Progenitor cell of endocrine pancreas (in vitro differentiated cells): ENCODE results near the gene PADI3. TPM values are rescaled to one million over a fixed set of nuclear protein-coding genes. Genes with fewer than 3 reads are reported as not detected.

Experiments used
- DNase-seq: peaks from one replicate; pipeline ENCODE4 v3.0.0; 2021; ENCODE audit warnings: low spot score; ENCODE audit not compliant: unreplicated experiment
- H3K27ac Mint-ChIP-seq: 2 replicates; pipeline ENCODE4 v1.8.0; 2021; ENCODE audit warnings: mild to moderate bottlenecking, moderate library complexity, mixed read lengths
- H3K27me3 Mint-ChIP-seq: 2 replicates; pipeline ENCODE4 v1.8.0; 2021; ENCODE audit warnings: mixed read lengths
- H3K36me3 Mint-ChIP-seq: 2 replicates; pipeline ENCODE4 v1.8.0; 2022; ENCODE audit warnings: mixed read lengths; ENCODE audit not compliant: insufficient read depth
- H3K4me1 Mint-ChIP-seq: 2 replicates; pipeline ENCODE4 v1.8.0; 2021; ENCODE audit warnings: low read depth, mixed read lengths
- H3K4me3 Mint-ChIP-seq: 2 replicates; pipeline ENCODE4 v1.8.0; 2021; ENCODE audit warnings: low read depth, mild to moderate bottlenecking, moderate library complexity, mixed read lengths
- H3K9me3 Mint-ChIP-seq: 2 replicates; pipeline ENCODE4 v1.8.0; 2021; ENCODE audit warnings: low read depth, mixed read lengths
- CTCF ChIP-seq: fragments of 200-600 bp; sonication (generic); IDR thresholded peaks from one replicate; pipeline ENCODE4 v1.5.0; 2021; ENCODE audit warnings: antibody characterized with exemption, mild to moderate bottlenecking; ENCODE audit not compliant: unreplicated experiment
- total RNA-seq: library from RNA; stranded (reverse); gene quantifications from 2 replicates; pipeline ENCODE4 v1.2.1, GENCODE V29; 2021

The PADI3 gene
- total RNA-seq, 1 donor from 2014 or later, result not detected

GRCh38 chr1:17282836-17283235 is 33.9 kb downstream of the PADI3 start:
- H3K27me3 Mint-ChIP-seq, result peaks cover 15% of the 10 kb centered on the region

DNA sequence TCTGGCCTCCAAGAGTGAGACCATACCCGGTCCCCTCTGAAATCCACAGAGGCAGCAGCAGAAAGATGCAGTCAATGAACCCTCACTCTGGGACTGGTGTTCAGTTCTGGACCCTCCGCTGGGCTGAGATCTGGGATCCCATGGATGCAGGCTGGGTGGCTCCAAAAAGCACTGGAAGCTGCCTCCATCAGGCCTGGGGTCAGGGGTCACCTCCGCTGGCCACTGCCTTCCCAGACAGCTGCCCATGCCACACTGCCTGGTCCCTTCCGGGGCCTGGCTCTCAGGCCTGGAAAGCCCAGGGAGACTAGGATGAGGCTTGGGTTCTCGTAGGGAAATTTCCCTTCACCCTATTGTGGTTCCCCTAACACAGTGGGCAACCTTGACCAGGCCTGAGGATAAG is 37.7 kb downstream of the PADI3 start:
- peaks cover 19% of the 10 kb centered on the region for H3K27me3 Mint-ChIP-seq
- H3K36me3 Mint-ChIP-seq, result no peaks in the 10 kb centered on the region
- no peaks in the 10 kb centered on the region for H3K9me3 Mint-ChIP-seq
- H3K4me1 Mint-ChIP-seq, result no peaks in the 10 kb centered on the region
- TF ChIP-seq CTCF, result no peak
- no peak for DNase-seq
- H3K4me3 Mint-ChIP-seq, result no peak overlapping the region
- H3K27ac Mint-ChIP-seq, result no peak overlapping the region

More at GRCh38 chr1:17282836-17283235, 33.9 kb downstream of the PADI3 start:
- H3K4me1 Mint-ChIP-seq, result peaks cover 9% of the 10 kb centered on the region
- H3K27ac Mint-ChIP-seq, result no peak overlapping the region
- TF ChIP-seq CTCF, result no peak
- H3K4me3 Mint-ChIP-seq, result no peak overlapping the region
- no peak for DNase-seq
- no peaks in the 10 kb centered on the region for H3K36me3 Mint-ChIP-seq
- H3K9me3 Mint-ChIP-seq, result no peaks in the 10 kb centered on the region

- no peaks in the 10 kb centered on the region for H3K9me3 Mint-ChIP-seq
- no peaks in the 10 kb centered on the region for H3K4me1 Mint-ChIP-seq
- H3K4me3 Mint-ChIP-seq, result no peak overlapping the region
- no peak overlapping the region for H3K27ac Mint-ChIP-seq
- no peak for DNase-seq
- H3K27me3 Mint-ChIP-seq, result peaks cover 16% of the 10 kb centered on the region
- no peak for TF ChIP-seq CTCF
- H3K36me3 Mint-ChIP-seq, result no peaks in the 10 kb centered on the region
Measured at GRCh38 chr1:17287130-17287776, 38.4 kb downstream of the PADI3 start.

DNA sequence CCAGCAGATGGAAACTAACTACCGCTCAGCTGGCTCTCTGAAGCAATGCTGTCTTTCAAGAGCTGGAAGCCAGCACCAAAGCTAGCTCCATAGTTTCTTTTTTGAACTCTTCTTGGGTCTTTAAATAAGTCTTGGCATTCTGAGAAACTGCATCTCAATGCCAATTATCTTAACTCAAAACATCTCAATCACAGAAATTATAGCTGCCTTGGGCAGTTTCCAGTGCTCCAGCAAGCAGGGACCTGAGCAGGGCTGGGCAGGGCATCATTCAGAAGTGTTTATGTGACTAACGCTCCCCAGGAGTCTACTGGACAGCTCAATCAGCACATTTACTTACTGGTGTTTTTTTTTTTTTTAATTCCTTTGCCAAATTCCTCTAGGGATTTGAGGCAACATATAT is 40.8 kb downstream of the PADI3 start:
- Mint-ChIP-seq H3K4me1 (no peaks in the 10 kb centered on the region), H3K36me3 (no peaks in the 10 kb centered on the region), H3K9me3 (no peaks in the 10 kb centered on the region), H3K4me3 (no peak overlapping the region), H3K27me3 (peaks cover 17% of the 10 kb centered on the region), H3K27ac (no peak overlapping the region)
- DNase-seq, result no peak
- no peak for TF ChIP-seq CTCF

DNA sequence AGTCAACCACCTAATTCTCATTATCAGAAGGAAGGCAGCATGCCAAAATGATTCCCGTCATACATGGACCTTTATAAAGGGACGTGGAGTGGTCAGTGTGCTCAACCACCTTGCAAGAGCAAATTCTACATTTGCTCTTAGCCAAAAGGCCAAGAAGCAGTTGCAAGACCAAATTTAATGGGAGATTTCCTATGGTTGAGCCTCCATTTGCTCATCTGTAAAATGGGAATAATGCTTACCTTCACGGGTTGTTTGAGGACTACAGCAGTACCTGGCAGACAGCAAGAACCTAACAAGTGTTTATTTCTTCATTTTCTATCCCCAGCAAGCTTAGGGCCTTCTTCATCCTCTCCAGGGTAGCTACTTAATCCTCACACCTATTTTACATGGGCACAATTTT is 41.7 kb downstream of the PADI3 start:
- H3K4me3 Mint-ChIP-seq, result no peak overlapping the region
- no peak for DNase-seq
- no peaks in the 10 kb centered on the region for H3K36me3 Mint-ChIP-seq
- no peaks in the 10 kb centered on the region for H3K9me3 Mint-ChIP-seq
- peaks cover 12% of the 10 kb centered on the region for H3K27me3 Mint-ChIP-seq
- TF ChIP-seq CTCF, result no peak
- no peaks in the 10 kb centered on the region for H3K4me1 Mint-ChIP-seq
- H3K27ac Mint-ChIP-seq, result no peak overlapping the region
